Keratinocyte (primary cell): ENCODE data around the gene PSMB9. TPM values are rescaled to one million over a fixed set of nuclear protein-coding genes. Genes with fewer than 3 reads are reported as not detected.

Experiments used
- DNase-seq: peaks from one replicate; pipeline ENCODE4 v3.0.0-alpha.2; 2011; ENCODE audit warnings: low read depth, missing footprints, low spot score
- FAIRE-seq: peaks from 2 replicates; lab custom pipeline; 2011; peaks lifted over from hg19 to GRCh38; lab: Jason Lieb, UNC
- H2AFZ ChIP-seq: 2 replicates; pipeline ENCODE4 v1.6.0; 2012; ENCODE audit warnings: low read length, control low read depth, inconsistent platforms; ENCODE audit not compliant: control insufficient read depth
- H3K27ac ChIP-seq: 2 replicates; pipeline ENCODE4 v1.5.1; 2011; ENCODE audit warnings: low read length; ENCODE audit not compliant: control insufficient read depth, insufficient read depth
- H3K27me3 ChIP-seq: 3 replicates; pipeline ENCODE4 v1.6.0; 2011; ENCODE audit warnings: low read length; ENCODE audit not compliant: control insufficient read depth, insufficient read depth; ENCODE audit errors: extremely low read depth
- H3K36me3 ChIP-seq, 2 experiments: 2 replicates in 1 of 2; 3 replicates in 1 of 2; pipeline ENCODE4 v1.5.1; 2011; ENCODE audit warnings: low read length in 2 of 2, mild to moderate bottlenecking in 1 of 2; ENCODE audit not compliant: control insufficient read depth in 2 of 2, insufficient read depth in 2 of 2; ENCODE audit errors: extremely low read depth in 1 of 2
- H3K4me1 ChIP-seq: 3 replicates; pipeline ENCODE4 v1.5.1; 2011; ENCODE audit warnings: low read length; ENCODE audit not compliant: control insufficient read depth, insufficient read depth; ENCODE audit errors: extremely low read depth
- H3K4me2 ChIP-seq: 3 replicates; pipeline ENCODE4 v1.6.0; 2011; ENCODE audit warnings: low read depth, low read length; ENCODE audit not compliant: control insufficient read depth, insufficient read depth; ENCODE audit errors: extremely low read depth
- H3K4me3 ChIP-seq, 3 experiments: fragments of 200-600 bp in 1 of 3; sonication (generic) in 1 of 3; 2 replicates in 2 of 3; 3 replicates in 1 of 3; pipeline ENCODE4 v1.5.1; 2011 to 2016; ENCODE audit warnings: low read length in 3 of 3, mild to moderate bottlenecking in 3 of 3, control low read depth in 2 of 3, inconsistent platforms in 1 of 3, low read depth in 1 of 3, mixed read lengths in 1 of 3, mixed run types in 1 of 3, moderate library complexity in 1 of 3; ENCODE audit not compliant: control insufficient read depth in 2 of 3, insufficient read depth in 2 of 3; ENCODE audit errors: extremely low read depth in 1 of 3
- H3K79me2 ChIP-seq: 2 replicates; pipeline ENCODE4 v1.6.0; 2012; ENCODE audit warnings: low read length; ENCODE audit not compliant: control insufficient read depth, insufficient read depth
- H3K9ac ChIP-seq: 3 replicates; pipeline ENCODE4 v1.6.0; 2011; ENCODE audit warnings: low read length; ENCODE audit not compliant: control insufficient read depth, insufficient read depth; ENCODE audit errors: extremely low read depth
- H3K9me1 ChIP-seq: 3 replicates; pipeline ENCODE4 v1.6.0; 2011; ENCODE audit warnings: low read length; ENCODE audit not compliant: control insufficient read depth, insufficient read depth; ENCODE audit errors: extremely low read depth
- H3K9me3 ChIP-seq: 2 replicates; pipeline ENCODE4 v1.5.1; 2012; ENCODE audit warnings: low read depth, low read length; ENCODE audit not compliant: control insufficient read depth
- H4K20me1 ChIP-seq: 3 replicates; pipeline ENCODE4 v1.6.0; 2011; ENCODE audit warnings: low read length; ENCODE audit not compliant: control insufficient read depth, insufficient read depth; ENCODE audit errors: extremely low read depth
- CTCF ChIP-seq, 3 experiments: IDR thresholded peaks in 1 of 3; conservative IDR thresholded peaks in 1 of 3; optimal IDR thresholded peaks in 1 of 3; 2 replicates in 2 of 3; 3 replicates in 1 of 3; pipeline versions ENCODE3 to v1.5.1; 2011; ENCODE audit warnings: low read length in 3 of 3, mild to moderate bottlenecking in 3 of 3, moderate library complexity in 2 of 3, control low read depth in 1 of 3, inconsistent platforms in 1 of 3; ENCODE audit not compliant: insufficient read depth in 2 of 3; ENCODE audit errors: extremely low read depth in 1 of 3
- EZH2 ChIP-seq: IDR thresholded peaks from one replicate; pipeline ENCODE4 v1.6.1; 2012; ENCODE audit warnings: inconsistent platforms, mild to moderate bottlenecking, low read length, moderate library complexity
- dilution Hi-C: fragments of 300-500 bp; cut with MboI; formaldehyde crosslinking; loops from one replicate; pipeline ENCODE4 v1.7.0; 2020; ENCODE audit warnings: low sequenced_read_pairs; ENCODE audit not compliant: extremely low pct_ligation_motif_present
- polyA plus RNA-seq, 5 experiments: library from polyadenylated mRNA; depleted of rRNA in 3 of 5; stranded (reverse) in 3 of 5; stranded (forward) in 1 of 5; unstranded in 1 of 5; fragments of >200 nt; gene quantifications; 1 replicate in 1 of 5; 2 replicates in 3 of 5; 3 replicates in 1 of 5; pipeline versions ENCODE4 v1.2.1 to v1.2.3, GENCODE V29; 2011 to 2012; ENCODE audit warnings: missing spikeins in 2 of 5, low read depth in 1 of 5, low replicate concordance in 1 of 5

Gene PSMB9
- polyA plus RNA-seq, 1 donor (not counting 4 experiments of a cell fraction or from before 2014, with no cell fraction given) = 25.4 TPM

GRCh38 chr6:32845384-32845884 lies 8.6 kb upstream of the PSMB9 start:
- TF ChIP-seq EZH2 (no peak), CTCF (optimal IDR thresholded peaks at IDR 0.05 in 1 of 3, IDR thresholded peaks at IDR 0.05 in 1 of 3, conservative IDR thresholded peaks at IDR 0.05 in 1 of 3; ENCODE audit: extremely low read depth in 1 of 3, insufficient read depth in 2 of 3, low read length in 3 of 3) (no peak)
- peaks cover 18% of the 10 kb centered on the region for H3K4me1 ChIP-seq

GRCh38 chr6:32847004-32847403 lies 7.0 kb upstream of the PSMB9 start:
- no peak overlapping the region for H3K9ac ChIP-seq
- no peak overlapping the region for H3K27ac ChIP-seq
- H3K4me3 ChIP-seq = no peak overlapping the region
- H3K4me2 ChIP-seq = no peak overlapping the region
- dilution Hi-C loops = no loop called here
- FAIRE-seq (no peak), DNase-seq (no peak)
- no peaks in the 10 kb centered on the region for H3K27me3 ChIP-seq
- H3K4me1 ChIP-seq = peaks cover 19% of the 10 kb centered on the region
- no peaks in the 10 kb centered on the region for H4K20me1 ChIP-seq
- no peaks in the 10 kb centered on the region for H3K9me3 ChIP-seq
- H3K9me1 ChIP-seq = no peaks in the 10 kb centered on the region
- peaks cover 31 to 35% of the 10 kb centered on the region in 2 experiments for H3K36me3 ChIP-seq
- H3K79me2 ChIP-seq = peaks cover 10% of the 10 kb centered on the region
- H2AFZ ChIP-seq = no peak overlapping the region
- no peak for TF ChIP-seq CTCF (optimal IDR thresholded peaks at IDR 0.05 in 1 of 3, IDR thresholded peaks at IDR 0.05 in 1 of 3, conservative IDR thresholded peaks at IDR 0.05 in 1 of 3; ENCODE audit: extremely low read depth in 1 of 3, insufficient read depth in 2 of 3, low read length in 3 of 3)
- TF ChIP-seq EZH2 = no peak

More at GRCh38 chr6:32845384-32845884, 8.6 kb upstream of the PSMB9 start:
- Histone ChIP-seq H3K36me3 (peaks cover 25 to 36% of the 10 kb centered on the region in 2 experiments), H3K4me2 (no peak overlapping the region), H3K9me1 (no peaks in the 10 kb centered on the region), H4K20me1 (no peaks in the 10 kb centered on the region), H3K9me3 (no peaks in the 10 kb centered on the region), H3K4me3 (no peak overlapping the region), H3K9ac (no peak overlapping the region), H3K27ac (no peak overlapping the region), H3K27me3 (no peaks in the 10 kb centered on the region), H3K79me2 (peaks cover 3% of the 10 kb centered on the region), H2AFZ (no peak overlapping the region)
- dilution Hi-C loops = no loop called here
- no peak for DNase-seq
- no peak for FAIRE-seq
